ENCODE measurements around the gene CYP2F1. TPM values are rescaled to one million over a fixed set of nuclear protein-coding genes. Genes with fewer than 3 reads are reported as not detected.

The CYP2F1 gene
- polyA plus RNA-seq, 1 donor from 2014 or later = not detected

DNA sequence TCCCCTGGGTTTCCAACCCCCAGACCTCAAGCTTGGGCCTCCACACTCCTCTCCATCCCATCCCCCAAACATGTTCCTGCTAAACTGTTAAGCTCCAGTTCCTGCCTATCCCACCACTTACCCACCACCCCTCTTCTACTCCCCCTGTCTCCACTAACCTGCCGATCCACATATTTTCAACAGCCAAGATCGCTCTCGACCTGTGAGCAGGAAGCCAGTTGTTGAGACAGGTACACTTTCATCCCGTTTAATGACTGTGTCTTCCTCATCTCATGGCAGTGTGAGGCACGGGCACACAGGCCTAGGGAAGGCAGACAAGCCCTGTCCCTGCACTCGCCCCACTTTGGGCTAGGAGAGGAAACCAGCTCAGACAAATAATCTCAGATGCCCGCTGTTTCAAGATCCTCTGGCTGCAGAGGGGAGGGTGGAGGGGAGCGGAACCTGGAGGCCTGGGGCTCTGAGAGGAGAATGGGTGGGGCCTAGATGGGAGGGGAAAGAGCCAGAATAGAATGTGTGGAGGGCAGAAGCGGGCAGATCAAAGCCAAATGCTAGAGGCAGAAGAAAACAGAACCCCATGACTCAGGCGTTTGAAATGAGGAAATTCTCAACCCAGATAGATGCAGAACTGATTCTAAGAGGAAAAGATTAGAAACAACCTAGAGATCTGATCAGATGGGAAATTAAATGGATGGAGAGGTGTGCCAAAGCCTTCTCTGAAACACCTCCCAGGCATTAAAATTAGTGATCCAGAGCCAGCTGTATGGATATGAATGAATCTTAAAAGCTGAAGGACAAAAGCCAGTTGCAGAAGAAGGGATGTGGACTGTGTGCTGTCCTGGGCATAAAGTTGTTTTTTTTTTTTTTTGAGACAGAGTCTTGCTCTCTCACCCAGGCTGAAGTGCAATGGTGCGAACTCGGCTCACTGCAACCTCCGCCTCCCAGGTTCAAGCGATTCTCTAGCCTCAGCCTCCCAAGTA, 61.9 kb downstream of the CYP2F1 start:
- Histone ChIP-seq H3K27ac (ENCODE audit: low read length) (no peak overlapping the region), H3K9ac (ENCODE audit: low read length) (no peak overlapping the region), H3K9me2 (ENCODE audit: insufficient read depth, low read length) (no peaks in the 10 kb centered on the region), H3K27me3 (ENCODE audit: insufficient read depth, low read depth, low read length) (no peaks in the 10 kb centered on the region), H3K79me2 (replicated peaks; ENCODE audit: insufficient read depth, low read length) (no peaks in the 10 kb centered on the region), H4K20me1 (ENCODE audit: insufficient read depth) (no peaks in the 10 kb centered on the region), H2AFZ (ENCODE audit: low read depth, low read length) (no peak overlapping the region), H3K36me3 (ENCODE audit: insufficient read depth, low read length) (no peaks in the 10 kb centered on the region), H3K9me3 (ENCODE audit: low read length) (no peaks in the 10 kb centered on the region), H3K4me3 (ENCODE audit: low read length) (no peak overlapping the region), H3K4me2 (ENCODE audit: low read length) (no peak overlapping the region), H3F3A (ENCODE audit: insufficient read depth, low read length, poor library complexity, severe bottlenecking) (no peaks in the 10 kb centered on the region)
- no peak for TF ChIP-seq SMC3 (conservative IDR thresholded peaks at IDR 0.05; ENCODE audit: poor library complexity)
- no peak for TF ChIP-seq EZH2 (IDR thresholded peaks at IDR 0.05; ENCODE audit: borderline replicate concordance, insufficient read depth, low read length, poor library complexity, severe bottlenecking)
- TF ChIP-seq EP300 (conservative IDR thresholded peaks at IDR 0.05; ENCODE audit: poor library complexity, severe bottlenecking) = no peak
- TF ChIP-seq, protein P1, sequence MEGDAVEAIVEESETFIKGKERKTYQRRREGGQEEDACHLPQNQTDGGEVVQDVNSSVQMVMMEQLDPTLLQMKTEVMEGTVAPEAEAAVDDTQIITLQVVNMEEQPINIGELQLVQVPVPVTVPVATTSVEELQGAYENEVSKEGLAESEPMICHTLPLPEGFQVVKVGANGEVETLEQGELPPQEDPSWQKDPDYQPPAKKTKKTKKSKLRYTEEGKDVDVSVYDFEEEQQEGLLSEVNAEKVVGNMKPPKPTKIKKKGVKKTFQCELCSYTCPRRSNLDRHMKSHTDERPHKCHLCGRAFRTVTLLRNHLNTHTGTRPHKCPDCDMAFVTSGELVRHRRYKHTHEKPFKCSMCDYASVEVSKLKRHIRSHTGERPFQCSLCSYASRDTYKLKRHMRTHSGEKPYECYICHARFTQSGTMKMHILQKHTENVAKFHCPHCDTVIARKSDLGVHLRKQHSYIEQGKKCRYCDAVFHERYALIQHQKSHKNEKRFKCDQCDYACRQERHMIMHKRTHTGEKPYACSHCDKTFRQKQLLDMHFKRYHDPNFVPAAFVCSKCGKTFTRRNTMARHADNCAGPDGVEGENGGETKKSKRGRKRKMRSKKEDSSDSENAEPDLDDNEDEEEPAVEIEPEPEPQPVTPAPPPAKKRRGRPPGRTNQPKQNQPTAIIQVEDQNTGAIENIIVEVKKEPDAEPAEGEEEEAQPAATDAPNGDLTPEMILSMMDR (IDR thresholded peaks at IDR 0.05; ENCODE audit: poor library complexity, severe bottlenecking) = no peak
- TF ChIP-seq TAF1 (IDR thresholded peaks at IDR 0.05; ENCODE audit: low read depth) = no peak
- TF ChIP-seq, protein P2, sequence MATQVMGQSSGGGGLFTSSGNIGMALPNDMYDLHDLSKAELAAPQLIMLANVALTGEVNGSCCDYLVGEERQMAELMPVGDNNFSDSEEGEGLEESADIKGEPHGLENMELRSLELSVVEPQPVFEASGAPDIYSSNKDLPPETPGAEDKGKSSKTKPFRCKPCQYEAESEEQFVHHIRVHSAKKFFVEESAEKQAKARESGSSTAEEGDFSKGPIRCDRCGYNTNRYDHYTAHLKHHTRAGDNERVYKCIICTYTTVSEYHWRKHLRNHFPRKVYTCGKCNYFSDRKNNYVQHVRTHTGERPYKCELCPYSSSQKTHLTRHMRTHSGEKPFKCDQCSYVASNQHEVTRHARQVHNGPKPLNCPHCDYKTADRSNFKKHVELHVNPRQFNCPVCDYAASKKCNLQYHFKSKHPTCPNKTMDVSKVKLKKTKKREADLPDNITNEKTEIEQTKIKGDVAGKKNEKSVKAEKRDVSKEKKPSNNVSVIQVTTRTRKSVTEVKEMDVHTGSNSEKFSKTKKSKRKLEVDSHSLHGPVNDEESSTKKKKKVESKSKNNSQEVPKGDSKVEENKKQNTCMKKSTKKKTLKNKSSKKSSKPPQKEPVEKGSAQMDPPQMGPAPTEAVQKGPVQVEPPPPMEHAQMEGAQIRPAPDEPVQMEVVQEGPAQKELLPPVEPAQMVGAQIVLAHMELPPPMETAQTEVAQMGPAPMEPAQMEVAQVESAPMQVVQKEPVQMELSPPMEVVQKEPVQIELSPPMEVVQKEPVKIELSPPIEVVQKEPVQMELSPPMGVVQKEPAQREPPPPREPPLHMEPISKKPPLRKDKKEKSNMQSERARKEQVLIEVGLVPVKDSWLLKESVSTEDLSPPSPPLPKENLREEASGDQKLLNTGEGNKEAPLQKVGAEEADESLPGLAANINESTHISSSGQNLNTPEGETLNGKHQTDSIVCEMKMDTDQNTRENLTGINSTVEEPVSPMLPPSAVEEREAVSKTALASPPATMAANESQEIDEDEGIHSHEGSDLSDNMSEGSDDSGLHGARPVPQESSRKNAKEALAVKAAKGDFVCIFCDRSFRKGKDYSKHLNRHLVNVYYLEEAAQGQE (IDR thresholded peaks at IDR 0.05; ENCODE audit: borderline replicate concordance) = no peak

Other genes with a start within 250 kb of the CYP2F1 start
- gene CYP2A7, start 232.2 kb upstream of the CYP2F1 start, polyA plus RNA-seq = not detected in 2 replicates
- gene CYP2B6, start 123.2 kb upstream of the CYP2F1 start, polyA plus RNA-seq = not detected in 2 replicates
- gene CYP2A13, start 26.0 kb upstream of the CYP2F1 start, polyA plus RNA-seq = not detected in 2 replicates
- not detected in 2 replicates for gene CYP2S1, start 78.8 kb downstream of the CYP2F1 start, polyA plus RNA-seq
- gene AXL, start 104.8 kb downstream of the CYP2F1 start, polyA plus RNA-seq = 0.10 TPM in 1 of 2 replicates, not detected in the other
- gene HNRNPUL1, start 149.9 kb downstream of the CYP2F1 start, polyA plus RNA-seq = 34.6 and 38.3 TPM in 2 replicates
- gene CCDC97, start 195.7 kb downstream of the CYP2F1 start, polyA plus RNA-seq = 4.9 and 5.5 TPM in 2 replicates
- gene TGFB1, start 239.5 kb downstream of the CYP2F1 start, polyA plus RNA-seq = 0.10 TPM in 1 of 2 replicates, not detected in the other
- gene B9D2, start 249.7 kb downstream of the CYP2F1 start, polyA plus RNA-seq = 13.2 and 15.9 TPM in 2 replicates